Nephron progenitor cell (in vitro differentiated cells): ENCODE data around the gene STOM.
"Not testable (repeated sequence)": the region's sequence is repeated elsewhere in the genome, so short reads cannot be mapped to it uniquely, and the experiment has no call there.

Source experiments
- DNase-seq: peaks from one replicate; pipeline ENCODE4 v3.0.0; 2021
- H3K27ac Mint-ChIP-seq: 2 replicates; pipeline ENCODE4 v1.8.0; 2021; ENCODE audit warnings: mild to moderate bottlenecking, moderate library complexity, mixed read lengths
- H3K27me3 Mint-ChIP-seq: 2 replicates; pipeline ENCODE4 v1.8.0; 2021; ENCODE audit warnings: mild to moderate bottlenecking, low read depth, mixed read lengths; ENCODE audit not compliant: poor library complexity
- H3K36me3 Mint-ChIP-seq: 2 replicates; pipeline ENCODE4 v1.8.0; 2021; ENCODE audit warnings: low read depth, mixed read lengths
- H3K4me1 Mint-ChIP-seq: 2 replicates; pipeline ENCODE4 v1.8.0; 2021; ENCODE audit warnings: mixed read lengths
- H3K4me3 Mint-ChIP-seq: 2 replicates; pipeline ENCODE4 v1.8.0; 2021; ENCODE audit warnings: mild to moderate bottlenecking, moderate library complexity, mixed read lengths
- H3K9me3 Mint-ChIP-seq: 2 replicates; pipeline ENCODE4 v1.8.0; 2021; ENCODE audit warnings: mild to moderate bottlenecking, moderate library complexity, mixed read lengths
- TF ChIP-seq, protein P1 (sequence below): fragments of 200-600 bp; sonication (generic); IDR thresholded peaks from 2 replicates; pipeline ENCODE4 v1.5.0; 2021; ENCODE audit warnings: antibody characterized with exemption

Gene STOM

DNA sequence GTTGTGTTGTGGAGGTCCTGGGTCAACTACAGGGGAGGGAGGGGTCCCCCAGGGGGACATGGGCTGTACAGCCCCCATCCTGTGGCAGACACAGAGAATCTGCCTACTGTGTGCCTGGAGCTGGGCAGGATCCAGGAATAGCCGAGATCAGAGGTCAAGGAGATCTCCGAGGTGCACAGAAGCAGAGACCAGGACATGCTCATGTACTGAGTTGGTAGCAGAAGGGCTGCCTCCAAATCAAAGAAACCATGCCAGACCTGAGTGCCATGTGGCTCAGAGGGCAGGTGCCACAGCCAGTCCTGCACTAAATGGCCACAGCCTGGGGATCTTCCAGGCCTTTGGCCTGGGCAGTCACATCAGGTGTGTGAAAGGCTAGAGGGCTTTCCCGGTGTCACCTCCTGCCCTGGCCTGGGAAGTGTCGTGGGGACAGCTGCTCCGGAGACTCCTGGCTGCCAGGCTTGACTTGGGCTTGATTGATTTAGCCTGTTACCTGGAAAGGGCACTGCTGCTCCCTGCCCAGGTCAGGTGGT is 74.3 kb downstream of the STOM start:
- Mint-ChIP-seq H3K4me3 (no peak overlapping the region), H3K9me3 (no peaks in the 10 kb centered on the region), H3K36me3 (no peaks in the 10 kb centered on the region), H3K27me3 (peaks cover 10% of the 10 kb centered on the region), H3K27ac (no peak overlapping the region), H3K4me1 (peaks cover 55% of the 10 kb centered on the region)
- DNase-seq: no peak
- TF ChIP-seq, protein P1, sequence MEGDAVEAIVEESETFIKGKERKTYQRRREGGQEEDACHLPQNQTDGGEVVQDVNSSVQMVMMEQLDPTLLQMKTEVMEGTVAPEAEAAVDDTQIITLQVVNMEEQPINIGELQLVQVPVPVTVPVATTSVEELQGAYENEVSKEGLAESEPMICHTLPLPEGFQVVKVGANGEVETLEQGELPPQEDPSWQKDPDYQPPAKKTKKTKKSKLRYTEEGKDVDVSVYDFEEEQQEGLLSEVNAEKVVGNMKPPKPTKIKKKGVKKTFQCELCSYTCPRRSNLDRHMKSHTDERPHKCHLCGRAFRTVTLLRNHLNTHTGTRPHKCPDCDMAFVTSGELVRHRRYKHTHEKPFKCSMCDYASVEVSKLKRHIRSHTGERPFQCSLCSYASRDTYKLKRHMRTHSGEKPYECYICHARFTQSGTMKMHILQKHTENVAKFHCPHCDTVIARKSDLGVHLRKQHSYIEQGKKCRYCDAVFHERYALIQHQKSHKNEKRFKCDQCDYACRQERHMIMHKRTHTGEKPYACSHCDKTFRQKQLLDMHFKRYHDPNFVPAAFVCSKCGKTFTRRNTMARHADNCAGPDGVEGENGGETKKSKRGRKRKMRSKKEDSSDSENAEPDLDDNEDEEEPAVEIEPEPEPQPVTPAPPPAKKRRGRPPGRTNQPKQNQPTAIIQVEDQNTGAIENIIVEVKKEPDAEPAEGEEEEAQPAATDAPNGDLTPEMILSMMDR: no peak

DNA sequence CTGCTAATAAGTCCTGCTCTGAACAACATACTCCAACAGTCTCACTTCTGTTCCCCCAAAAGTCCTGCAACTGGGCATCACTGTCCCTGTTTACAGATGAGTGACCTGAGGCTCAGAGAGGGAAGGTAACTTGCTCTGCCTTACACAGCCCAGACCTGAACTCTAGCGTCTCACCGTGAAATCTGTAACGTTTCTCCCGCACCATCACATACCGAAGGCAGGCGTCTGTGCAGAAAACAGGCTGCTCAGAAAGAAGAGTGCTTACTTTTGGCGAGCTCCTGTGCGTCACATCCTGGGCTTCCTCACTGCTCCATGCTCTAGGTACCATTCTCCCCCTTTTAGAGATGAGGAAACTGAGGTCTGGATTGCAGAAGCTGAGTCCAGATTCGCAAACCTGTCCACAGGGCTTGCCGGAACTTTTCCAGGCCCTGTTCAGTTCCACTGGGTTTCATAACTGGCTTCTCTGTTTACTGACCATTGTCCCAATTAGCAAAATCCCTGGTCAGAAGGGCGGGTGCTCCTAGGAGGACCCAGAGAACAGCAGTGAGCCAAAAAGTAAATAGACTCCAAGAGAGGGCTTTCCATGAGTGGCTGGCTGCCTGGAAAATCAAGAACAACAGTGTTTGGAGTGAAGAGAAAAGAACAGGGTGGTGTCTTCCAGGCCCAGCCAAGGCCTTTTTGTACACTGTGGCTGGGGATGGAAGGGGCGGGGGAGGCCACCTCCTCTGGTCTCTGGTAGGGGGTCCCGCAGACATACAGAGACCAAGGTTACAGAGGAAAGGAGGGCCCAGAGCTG is 75.0 kb downstream of the STOM start:
- DNase-seq: no peak
- peaks cover 50% of the 10 kb centered on the region for H3K4me1 Mint-ChIP-seq
- no peak overlapping the region for H3K4me3 Mint-ChIP-seq
- peaks cover 9% of the 10 kb centered on the region for H3K27me3 Mint-ChIP-seq
- TF ChIP-seq, protein P1: no peak
- H3K9me3 Mint-ChIP-seq: no peaks in the 10 kb centered on the region
- no peaks in the 10 kb centered on the region for H3K36me3 Mint-ChIP-seq
- no peak overlapping the region for H3K27ac Mint-ChIP-seq

GRCh38 chr9:121294151-121294743 is 75.8 kb downstream of the STOM start:
- peaks cover 8% of the 10 kb centered on the region for H3K27me3 Mint-ChIP-seq
- H3K4me3 Mint-ChIP-seq: no peak overlapping the region
- no peak for DNase-seq
- no peak overlapping the region for H3K27ac Mint-ChIP-seq
- TF ChIP-seq, protein P1: no peak
- H3K9me3 Mint-ChIP-seq: no peaks in the 10 kb centered on the region
- no peaks in the 10 kb centered on the region for H3K36me3 Mint-ChIP-seq
- peaks cover 54% of the 10 kb centered on the region for H3K4me1 Mint-ChIP-seq

DNA sequence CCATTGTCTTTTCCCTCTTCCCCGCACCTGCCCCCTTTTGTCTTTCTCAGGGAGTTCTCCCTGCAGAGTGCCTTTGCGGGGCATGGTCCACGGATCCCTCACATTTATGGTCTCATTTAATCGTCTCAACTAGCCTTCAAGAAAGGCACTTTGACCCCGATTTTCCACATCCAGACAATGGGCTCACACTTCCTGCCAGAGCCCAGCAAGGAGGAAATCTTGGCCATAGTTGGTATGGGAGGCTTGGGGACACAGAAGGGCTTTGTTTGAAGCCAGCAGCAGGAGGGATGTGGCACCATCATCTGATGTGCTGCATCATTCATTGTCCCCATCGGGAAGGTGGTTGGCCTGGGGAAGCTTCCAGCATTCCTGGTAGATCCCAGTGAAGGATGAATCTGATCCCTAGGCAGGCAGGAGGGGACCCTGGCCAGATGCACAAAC is 77.2 kb downstream of the STOM start:
- Mint-ChIP-seq H3K9me3 (no peaks in the 10 kb centered on the region), H3K27ac (no peak overlapping the region), H3K27me3 (peaks cover 8% of the 10 kb centered on the region), H3K4me3 (no peak overlapping the region), H3K4me1 (peaks cover 54% of the 10 kb centered on the region), H3K36me3 (no peaks in the 10 kb centered on the region)
- no peak for DNase-seq
- TF ChIP-seq, protein P1: no peak

DNA sequence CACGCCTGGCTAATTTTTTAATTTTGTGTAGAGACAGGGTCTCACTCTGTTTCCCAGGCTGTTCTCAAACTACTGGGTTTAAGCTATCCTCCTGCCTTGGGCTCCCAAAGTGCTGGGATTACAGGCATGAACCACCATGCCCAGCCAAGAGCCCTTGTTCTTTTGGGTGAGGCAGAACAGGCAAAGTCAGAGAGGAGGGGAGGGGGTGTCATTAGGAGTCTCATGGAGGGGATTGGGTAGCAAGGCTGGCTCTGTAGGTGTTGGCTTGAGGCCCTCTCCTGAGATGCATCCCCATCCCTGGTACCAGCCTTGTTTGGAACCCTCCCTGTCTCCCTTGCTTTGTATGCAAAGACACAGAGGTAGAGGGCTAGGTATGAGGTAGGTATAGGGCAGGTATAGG is 78.0 kb downstream of the STOM start:
- H3K4me3 Mint-ChIP-seq: no peak overlapping the region
- no peak overlapping the region for H3K27ac Mint-ChIP-seq
- DNase-seq: no peak
- H3K27me3 Mint-ChIP-seq: peaks cover 8% of the 10 kb centered on the region
- no peaks in the 10 kb centered on the region for H3K9me3 Mint-ChIP-seq
- no peaks in the 10 kb centered on the region for H3K36me3 Mint-ChIP-seq
- H3K4me1 Mint-ChIP-seq: peaks cover 54% of the 10 kb centered on the region
- TF ChIP-seq, protein P1: no peak

GRCh38 chr9:121291536-121291935 is 78.5 kb downstream of the STOM start:
- H3K36me3 Mint-ChIP-seq, DNase-seq, H3K9me3 Mint-ChIP-seq, H3K27ac Mint-ChIP-seq, H3K4me3 Mint-ChIP-seq, H3K27me3 Mint-ChIP-seq: not testable (repeated sequence)
- H3K4me1 Mint-ChIP-seq: peaks cover 54% of the 10 kb centered on the region
